B cell (primary cell): Measurements from ENCODE around the gene DSC1.

Source experiments
- EZH2 ChIP-seq: IDR thresholded peaks from 2 replicates; pipeline ENCODE4 v1.6.1; 2012; ENCODE audit warnings: borderline replicate concordance, low read depth, mild to moderate bottlenecking, moderate library complexity, low read length; ENCODE audit not compliant: insufficient read depth, poor library complexity, severe bottlenecking
- TF ChIP-seq, protein P1 (sequence below): fragments of 200-600 bp; IDR thresholded peaks from one replicate; pipeline ENCODE4 v1.8.0; 2022; ENCODE audit warnings: antibody characterized with exemption, mild to moderate bottlenecking

DNA sequence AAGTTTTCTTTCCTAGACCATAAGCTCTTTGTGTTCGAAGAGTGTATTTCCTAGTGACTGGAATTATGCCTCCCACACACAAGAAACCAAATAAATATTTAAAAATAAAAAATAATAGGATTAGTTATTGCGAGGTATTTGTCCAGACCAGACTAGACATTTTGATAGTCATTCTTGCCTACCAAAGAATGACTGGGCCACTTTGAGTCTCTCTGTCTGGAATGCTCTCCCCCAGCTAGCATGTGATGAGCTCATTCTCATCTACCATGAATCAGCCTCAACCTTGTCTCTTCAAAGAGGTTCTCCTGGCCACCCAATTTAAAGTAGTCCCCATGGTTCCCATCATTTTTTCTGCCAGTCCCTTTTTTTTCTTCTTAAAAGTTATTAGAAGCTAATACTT lies 13.9 kb upstream of the DSC1 start:
- TF ChIP-seq, protein P1, sequence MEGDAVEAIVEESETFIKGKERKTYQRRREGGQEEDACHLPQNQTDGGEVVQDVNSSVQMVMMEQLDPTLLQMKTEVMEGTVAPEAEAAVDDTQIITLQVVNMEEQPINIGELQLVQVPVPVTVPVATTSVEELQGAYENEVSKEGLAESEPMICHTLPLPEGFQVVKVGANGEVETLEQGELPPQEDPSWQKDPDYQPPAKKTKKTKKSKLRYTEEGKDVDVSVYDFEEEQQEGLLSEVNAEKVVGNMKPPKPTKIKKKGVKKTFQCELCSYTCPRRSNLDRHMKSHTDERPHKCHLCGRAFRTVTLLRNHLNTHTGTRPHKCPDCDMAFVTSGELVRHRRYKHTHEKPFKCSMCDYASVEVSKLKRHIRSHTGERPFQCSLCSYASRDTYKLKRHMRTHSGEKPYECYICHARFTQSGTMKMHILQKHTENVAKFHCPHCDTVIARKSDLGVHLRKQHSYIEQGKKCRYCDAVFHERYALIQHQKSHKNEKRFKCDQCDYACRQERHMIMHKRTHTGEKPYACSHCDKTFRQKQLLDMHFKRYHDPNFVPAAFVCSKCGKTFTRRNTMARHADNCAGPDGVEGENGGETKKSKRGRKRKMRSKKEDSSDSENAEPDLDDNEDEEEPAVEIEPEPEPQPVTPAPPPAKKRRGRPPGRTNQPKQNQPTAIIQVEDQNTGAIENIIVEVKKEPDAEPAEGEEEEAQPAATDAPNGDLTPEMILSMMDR, result no peak
- no peak for TF ChIP-seq EZH2
